ENCODE data around the gene TMCO1. TPM values are rescaled to one million over a fixed set of nuclear protein-coding genes. Genes with fewer than 3 reads are reported as not detected.
A peak's percentile ranks its signal among the peaks of the same experiment; 100 is the strongest.
"Not testable (repeated sequence)": the region's sequence is repeated elsewhere in the genome, so short reads cannot be mapped to it uniquely, and the experiment has no call there.

Gene TMCO1, protein sequence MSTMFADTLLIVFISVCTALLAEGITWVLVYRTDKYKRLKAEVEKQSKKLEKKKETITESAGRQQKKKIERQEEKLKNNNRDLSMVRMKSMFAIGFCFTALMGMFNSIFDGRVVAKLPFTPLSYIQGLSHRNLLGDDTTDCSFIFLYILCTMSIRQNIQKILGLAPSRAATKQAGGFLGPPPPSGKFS
- total RNA-seq = 60.6 TPM

DNA sequence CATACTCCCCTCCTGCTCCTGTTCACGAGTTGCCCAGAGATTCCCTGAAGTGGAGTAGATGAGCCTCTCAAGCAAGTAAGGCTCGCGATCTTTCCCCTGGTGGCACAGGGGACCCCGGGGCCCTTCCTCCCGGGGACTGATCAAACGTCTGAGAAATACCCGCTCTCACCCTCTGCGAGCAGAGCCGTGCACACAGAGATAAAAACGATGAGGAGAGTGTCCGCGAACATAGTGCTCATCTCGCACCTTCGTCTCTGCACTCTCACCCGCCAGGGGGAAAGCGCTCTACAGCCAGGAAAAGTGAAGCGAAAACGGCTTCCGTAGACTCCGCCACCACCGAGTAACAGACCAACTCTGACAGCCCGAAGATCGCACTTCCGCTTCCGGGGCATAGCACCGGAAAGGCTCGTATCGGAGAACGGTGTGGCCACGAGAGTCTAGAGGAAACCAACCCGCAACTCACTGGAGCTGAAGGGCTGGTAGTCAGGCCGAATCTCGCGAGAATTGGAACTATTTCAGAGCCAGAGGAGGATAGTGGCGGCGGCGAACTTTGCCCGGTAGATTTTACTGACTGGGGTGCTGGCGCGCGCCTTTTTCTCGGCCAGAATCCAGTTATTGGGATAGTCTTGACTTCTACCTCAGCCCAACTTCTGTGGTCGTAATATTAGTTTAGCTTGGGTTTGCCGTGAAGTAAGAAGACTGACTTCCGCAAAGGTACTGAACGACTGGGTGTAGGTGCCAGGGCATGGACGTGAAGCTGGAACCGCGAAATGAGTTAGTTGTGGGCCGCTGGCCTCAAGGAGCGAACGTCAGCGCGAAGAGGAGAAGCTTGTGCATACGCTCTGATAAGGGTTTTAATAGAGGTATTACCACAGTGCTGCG, at the start of gene TMCO1:
Gene TMCO1, minus strand, starts transcription at position 356 of the 882 bp plus-strand sequence. Its CDS starts 117 bp downstream, at position 239.
- peak; percentile 100 for ATAC-seq

DNA sequence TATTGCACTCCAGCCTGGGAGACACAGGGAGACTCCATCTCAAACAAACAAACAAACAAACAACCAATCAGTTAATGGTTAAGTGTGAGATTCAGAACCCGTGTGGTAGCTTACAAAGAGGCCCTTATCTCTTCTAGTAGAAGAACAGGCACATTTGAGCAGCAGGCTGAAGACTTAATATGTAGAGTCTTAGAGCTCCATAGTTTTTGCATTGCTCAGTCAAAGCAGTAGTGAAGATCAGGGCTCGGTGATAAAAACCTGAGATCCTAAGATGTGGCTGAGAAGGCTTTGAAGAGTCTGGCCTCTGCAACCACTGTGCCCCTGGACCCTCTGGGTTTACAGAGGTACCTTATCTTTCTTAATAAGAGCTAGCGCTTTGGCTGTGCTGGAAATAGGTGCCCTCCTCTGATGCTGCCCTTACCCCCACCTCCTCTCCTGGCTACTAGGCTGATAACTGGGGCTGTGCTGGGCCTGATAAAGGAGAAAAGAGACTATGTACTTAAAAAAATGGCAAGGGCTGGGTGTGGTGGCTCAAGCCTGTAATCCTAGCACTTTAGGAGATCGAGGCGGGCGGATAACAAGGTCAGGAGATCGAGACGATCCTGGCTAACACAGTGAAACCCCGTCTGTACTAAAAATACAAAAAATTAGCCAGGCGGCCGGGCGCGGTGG, 48.3 kb upstream of the TMCO1 start:
- ATAC-seq = no peak

GRCh38 chr1:165816157-165816556, 47.5 kb upstream of the TMCO1 start:
- no peak for ATAC-seq

GRCh38 chr1:165815725-165816124, 47.1 kb upstream of the TMCO1 start:
- ATAC-seq = no peak

- no peak for ATAC-seq
Measured at GRCh38 chr1:165807613-165808012, 38.9 kb upstream of the TMCO1 start.

DNA sequence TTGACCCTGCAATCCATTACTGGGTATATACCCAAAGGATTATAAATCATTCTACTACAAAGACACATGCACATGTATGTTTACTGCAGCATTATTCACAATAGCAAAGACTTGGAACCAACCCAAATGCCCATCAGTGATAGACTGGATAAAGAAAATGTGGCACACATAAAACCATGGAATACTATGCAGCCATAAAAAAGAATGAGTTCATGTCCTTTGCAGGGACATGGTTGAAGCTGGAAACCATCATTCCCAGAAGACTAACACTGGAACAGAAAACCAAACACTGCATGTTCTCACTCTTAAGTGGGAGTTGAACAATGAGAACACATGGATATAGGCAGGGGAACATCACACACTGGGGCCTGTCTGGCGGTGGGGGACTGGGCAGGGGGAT, 35.8 kb upstream of the TMCO1 start:
- ATAC-seq = not testable (repeated sequence)

DNA sequence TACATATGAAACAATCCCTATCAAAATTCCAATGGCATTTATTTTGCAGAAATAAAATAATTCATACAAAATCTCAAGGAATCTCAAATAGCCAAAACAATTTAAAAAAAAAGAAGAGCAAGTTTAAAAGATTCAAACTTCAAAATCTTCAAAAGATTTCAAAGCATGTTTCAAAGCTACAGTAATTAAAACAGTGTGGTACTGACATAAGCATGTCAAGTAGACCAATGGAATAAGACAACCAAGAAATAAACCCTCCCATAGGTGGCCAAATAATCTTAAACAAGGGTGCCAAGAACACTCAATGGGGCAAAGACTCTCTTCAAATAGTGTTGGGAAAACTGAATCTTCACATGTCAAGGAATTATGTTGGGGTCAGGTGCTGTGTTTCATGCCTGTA, 30.7 kb upstream of the TMCO1 start:
- no peak for ATAC-seq

DNA sequence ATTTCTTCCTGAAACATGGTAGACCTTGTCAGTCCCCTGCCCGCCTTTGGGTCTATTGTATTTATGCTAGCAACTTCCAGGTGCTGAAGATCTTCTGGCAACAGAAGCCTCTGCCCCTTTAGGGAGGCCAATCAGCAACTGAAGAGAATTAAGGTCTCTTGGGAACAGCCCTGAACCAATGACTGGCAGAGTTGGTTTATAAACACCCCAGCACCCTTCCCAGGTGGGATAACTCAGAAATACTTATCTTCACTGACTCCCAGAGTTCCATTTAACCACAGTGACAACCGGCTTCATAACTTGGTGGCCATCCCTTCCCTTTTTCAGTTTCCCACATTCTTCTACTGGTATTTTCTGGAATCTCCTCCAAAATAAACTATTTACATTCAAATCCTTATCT, 27.2 kb upstream of the TMCO1 start:
- no peak for ATAC-seq

DNA sequence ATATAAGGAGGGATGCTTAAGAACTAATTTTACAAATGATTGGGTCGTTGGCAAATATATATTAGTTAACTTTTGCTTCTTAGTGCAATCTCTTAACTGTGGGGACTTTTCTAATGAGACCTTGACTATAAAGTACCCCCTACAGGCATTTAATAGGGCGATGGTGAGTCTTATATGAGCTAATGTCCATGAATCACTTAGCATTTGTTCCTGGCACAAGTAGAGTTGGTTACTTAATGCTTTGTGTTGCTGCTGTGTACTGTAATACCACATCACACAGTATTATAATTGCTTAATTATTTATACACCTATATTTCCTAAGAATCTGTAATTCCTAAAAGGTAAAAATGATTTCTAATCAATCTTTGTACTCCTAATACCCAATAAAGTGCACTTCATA, 25.3 kb upstream of the TMCO1 start:
- no peak for ATAC-seq

- no peak for ATAC-seq
Measured at GRCh38 chr1:165787741-165788140, 19.1 kb upstream of the TMCO1 start.

GRCh38 chr1:165783519-165783918, 14.9 kb upstream of the TMCO1 start:
- not testable (repeated sequence) for ATAC-seq

GRCh38 chr1:165778197-165778596, 9.5 kb upstream of the TMCO1 start:
- not testable (repeated sequence) for ATAC-seq

GRCh38 chr1:165773324-165773965, 4.8 kb upstream of the TMCO1 start:
- ATAC-seq = peak; percentile 56

DNA sequence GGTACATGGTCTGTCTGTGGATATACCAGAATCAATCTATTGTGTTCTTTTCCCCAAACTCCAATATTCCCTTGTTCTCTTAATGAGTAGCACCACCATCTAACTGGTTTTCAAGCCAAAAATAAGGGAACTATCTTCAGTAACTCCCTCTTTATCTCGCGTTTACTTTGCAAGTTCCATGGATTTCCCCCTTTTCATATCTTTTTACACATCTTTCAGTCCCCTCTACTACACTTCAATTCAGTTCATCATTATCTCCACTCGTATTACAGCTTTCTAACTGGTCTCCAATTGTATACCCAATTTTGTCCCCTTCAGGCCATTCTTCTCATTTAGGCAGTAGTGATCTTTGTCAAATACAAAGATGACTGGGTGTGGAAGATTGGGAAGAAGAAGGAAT, 4.1 kb upstream of the TMCO1 start:
- ATAC-seq = no peak

- ATAC-seq = no peak
Measured at GRCh38 chr1:165764277-165764676, 4.4 kb downstream of the TMCO1 start.

DNA sequence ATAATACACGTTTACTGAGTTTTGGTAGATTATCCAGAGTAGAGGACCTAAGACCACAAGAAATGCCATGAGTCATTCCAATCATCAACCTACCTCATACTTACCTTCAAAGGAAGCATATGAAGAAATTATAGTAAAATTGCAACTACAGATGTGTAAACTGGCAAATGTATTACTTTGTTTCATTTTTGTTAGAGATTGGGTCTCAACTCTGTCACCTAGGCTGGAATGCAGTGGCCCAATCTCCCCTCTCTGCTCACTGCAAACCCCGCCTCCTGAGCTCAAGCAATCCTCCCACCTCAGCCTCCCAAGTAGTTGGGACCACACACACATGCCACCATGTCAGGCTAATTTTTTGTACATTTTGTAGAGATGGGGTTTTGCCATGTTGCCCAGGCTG, 5.2 kb downstream of the TMCO1 start:
- no peak for ATAC-seq

GRCh38 chr1:165762725-165763124, 5.9 kb downstream of the TMCO1 start:
- ATAC-seq = no peak

GRCh38 chr1:165759095-165759494, 9.6 kb downstream of the TMCO1 start:
- ATAC-seq = no peak

DNA sequence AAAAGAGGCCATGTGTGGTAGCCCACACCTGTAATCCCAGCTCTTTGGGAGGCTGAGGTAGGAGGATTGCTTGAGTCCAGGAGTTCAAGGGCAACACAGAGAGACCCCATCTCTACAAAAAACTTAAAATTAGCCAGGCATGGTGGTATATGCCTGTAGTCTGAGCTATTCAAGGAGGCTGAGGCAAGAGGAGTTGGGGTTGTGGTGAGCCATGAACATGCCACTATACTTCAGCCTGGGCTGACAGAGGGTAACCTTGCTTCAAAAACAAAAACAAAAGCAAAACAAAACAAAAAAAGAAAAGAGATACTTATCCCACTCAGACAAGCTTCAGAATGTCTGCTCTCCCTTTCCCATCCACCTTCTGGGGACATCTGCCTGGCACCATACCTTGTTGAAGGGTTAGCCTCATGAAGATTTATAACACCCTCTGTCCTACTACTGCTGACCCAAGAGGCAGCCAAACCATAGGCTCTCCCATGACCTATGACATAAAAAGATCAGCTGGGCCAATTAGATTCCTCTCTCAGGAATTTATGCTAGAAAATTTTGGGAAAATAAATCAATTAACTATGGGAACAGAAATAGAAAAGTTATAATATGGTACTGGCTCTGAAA, 13.2 kb downstream of the TMCO1 start:
- ATAC-seq = no peak

DNA sequence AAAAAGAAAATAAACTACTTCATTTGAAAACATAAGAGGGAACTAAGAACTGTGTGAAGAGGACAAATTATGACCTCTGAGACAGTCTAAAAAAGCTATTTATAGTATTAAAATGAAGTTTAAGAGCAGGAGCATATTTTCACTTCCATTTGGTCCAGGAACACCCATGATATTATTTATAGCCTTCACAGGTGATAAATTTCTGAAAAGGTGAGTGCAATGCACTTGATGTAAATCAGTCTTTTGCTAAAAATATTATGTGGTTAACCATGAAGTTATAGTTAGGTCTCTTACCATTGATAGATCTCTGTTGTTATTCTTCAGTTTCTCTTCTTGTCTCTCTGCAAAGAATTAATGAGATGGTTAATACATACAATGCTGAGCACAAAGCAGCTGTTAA, 14.7 kb downstream of the TMCO1 start:
- no peak for ATAC-seq

- ATAC-seq = no peak
Measured at GRCh38 chr1:165748550-165748949, 20.1 kb downstream of the TMCO1 start.

DNA sequence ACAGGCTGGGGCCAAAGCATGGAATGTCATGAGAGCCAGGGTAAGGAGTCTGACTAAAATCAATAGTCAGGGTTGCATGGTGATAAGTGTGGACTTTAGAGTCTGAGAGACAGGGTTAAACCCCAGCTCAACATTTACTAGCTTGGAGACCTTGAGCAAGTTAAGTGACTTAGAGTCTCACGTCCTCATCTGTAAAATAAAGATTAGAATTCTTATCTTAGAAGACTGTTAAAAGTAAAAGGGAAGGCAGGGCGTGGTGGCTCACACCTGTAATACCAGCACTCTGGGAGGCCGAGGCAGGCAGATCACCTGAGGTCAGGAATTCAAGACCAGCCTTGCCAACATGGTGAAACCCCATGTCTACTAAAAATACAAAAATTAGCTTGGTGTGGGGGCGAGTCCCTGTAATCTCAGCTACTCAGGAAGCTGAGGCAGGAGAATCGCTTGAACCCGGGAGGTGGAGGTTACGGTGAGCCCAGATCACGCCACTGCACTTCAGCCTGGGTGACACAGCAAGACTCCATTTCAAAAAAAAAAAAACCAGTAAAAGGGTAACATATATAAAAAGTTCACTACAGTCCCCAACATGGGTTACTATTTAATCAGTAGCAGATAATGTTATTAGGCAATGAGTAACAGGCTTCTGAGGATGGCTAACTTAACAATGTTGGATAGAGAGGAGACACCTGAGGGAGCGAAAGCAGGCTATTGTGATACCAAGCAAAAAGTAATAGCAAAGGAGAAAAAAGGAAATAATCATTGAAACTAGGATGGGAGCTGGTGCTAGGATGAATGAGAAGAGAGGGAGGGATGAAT, 20.8 kb downstream of the TMCO1 start:
- no peak for ATAC-seq
